ENCODE results near the gene MAGI1. TPM values are rescaled to one million over a fixed set of nuclear protein-coding genes. Genes with fewer than 3 reads are reported as not detected.

Gene MAGI1
- total RNA-seq, 1 donor from 2014 or later = 33.1 TPM

DNA sequence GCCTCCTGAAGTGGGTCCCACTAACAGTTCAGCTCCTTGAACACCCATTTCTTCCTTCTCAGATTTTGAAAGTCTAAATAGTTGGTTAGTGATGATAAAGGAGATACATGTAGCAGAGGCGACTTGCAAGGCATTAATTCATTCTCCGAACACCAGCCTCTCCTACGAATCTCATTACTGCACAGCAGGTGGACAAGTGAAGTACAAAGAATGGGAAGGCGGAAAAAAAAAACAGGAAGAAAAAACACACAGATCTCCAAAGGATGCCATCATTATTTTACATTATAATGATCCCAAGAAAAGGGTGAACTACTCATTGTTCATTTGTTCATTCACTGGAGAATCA is 276.5 kb downstream of the MAGI1 start:
- no peak for ATAC-seq
- intact Hi-C loops (cut with DNase I) = no loop called here
- no peak for DNase-seq (ENCODE audit: missing footprints)

DNA sequence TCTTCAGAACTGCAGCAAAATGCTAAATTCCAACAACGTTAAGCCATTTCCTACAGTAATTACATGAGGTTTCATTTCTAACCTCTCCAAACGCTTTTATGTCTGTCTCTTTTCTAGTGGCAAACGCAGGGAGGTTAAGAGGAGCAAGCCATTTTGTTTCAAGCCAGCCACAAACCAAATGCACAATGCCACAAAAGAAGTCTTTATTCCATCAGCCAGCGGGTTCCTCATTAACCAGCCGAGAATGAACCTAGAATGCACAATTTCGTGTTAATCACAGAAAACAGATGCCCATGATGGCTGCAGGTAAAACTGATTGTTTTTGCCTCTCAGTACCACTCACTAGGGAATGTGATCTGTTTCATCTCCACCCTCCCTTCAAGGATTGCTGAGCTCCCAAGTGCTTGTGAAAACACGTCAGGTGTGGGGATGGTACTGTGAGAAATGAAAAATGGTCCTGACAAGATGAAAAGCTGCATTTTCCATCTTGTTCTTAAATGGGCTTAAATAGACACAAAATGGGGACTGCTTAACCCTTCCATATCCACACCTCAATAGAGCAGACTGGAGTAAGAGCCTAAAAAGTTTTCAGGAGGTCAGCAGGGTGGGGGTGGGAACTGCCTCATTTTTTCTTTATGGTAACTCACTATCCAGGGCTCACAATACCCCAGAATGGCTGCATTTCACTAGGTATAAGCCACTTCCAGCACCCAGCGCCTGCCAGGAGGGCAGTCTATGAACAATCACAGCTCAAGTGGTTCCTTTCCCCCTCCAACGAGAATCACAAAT is 277.1 kb downstream of the MAGI1 start:
- intact Hi-C loops (cut with DNase I) = no loop called here
- ATAC-seq (no peak), DNase-seq (ENCODE audit: missing footprints) (no peak)

DNA sequence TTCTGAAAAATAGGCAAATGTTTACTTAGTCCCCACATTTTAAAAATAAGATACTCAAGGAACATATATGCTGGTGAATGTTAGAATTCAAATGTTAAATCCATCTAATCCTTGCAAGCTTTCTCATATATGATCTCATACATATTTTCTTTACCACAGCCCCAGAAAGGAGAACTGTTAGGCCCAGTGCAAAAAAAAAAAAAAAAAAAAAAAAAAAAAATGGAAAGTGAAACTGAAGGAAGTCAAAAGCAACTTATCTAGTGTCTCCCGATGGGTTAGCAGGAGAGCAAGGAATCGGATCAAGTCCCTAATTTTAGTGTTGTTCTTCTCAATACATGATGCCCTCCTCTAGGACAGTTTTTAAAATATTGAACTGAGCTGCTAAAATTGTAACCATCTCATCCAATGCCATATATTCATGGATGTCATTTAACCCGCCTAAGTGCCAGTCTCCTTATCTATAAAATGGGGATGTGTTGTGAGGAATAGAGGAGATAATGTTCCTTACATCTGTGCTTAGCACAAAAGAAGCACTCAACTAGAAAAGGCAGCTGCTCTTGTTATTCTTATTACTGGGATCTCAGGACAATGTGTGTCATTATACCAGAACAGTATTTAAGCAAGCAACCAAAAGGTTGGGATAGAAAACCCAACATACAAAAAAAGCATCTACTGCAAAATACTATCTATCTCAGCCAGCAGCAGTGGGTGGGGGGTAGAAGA is 279.7 kb downstream of the MAGI1 start:
- ATAC-seq (no peak), DNase-seq (ENCODE audit: missing footprints) (no peak)
- intact Hi-C loops (cut with DNase I) = no loop called here

DNA sequence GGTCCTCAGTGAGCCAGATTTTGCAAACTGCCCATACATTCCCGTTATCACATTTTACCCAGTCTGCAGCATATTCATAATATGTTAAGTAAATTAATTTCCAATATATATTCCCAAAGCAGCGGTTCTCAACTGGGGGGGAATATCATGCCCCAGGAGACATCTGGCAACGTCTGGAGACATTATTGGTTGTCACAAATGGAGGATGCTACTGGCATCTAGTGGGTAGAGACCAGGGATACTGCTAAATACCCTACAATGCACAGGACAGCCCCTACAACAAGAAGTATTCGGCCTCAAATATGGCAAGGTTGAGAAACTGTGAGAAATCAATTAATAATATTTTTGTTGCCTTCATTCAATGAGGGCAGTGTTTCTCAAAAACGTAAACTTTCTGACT is 280.3 kb downstream of the MAGI1 start:
- ATAC-seq (no peak), DNase-seq (ENCODE audit: missing footprints) (no peak)
- intact Hi-C loops (cut with DNase I) = no loop called here

DNA sequence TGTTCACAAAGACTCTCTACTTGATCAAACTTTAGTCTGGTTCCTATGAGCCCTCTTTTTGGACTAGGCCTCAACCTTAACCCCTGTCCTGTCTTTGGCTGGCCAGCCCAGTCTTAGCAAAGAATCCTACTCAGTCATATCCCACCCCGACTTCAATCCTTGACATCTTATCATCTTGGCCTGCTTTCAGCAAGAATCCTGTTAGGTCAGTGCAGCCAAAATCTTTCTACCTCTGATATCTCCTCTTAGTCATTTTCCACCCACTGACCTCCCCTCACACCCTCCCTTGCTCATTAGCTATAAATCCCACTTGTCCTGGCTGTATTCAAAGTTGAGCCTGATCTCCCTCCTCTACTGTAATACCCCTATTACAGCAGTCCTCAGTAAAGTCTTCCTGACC is 286.1 kb downstream of the MAGI1 start:
- ATAC-seq = no peak
- intact Hi-C loops (cut with DNase I) = no loop called here
- no peak for DNase-seq (ENCODE audit: missing footprints)

- intact Hi-C loops (cut with DNase I) = no loop called here
- ATAC-seq = peak; percentile 55
- DNase-seq (ENCODE audit: missing footprints) = no peak
Measured at GRCh38 chr3:65751123-65751700, 287.5 kb downstream of the MAGI1 start.

DNA sequence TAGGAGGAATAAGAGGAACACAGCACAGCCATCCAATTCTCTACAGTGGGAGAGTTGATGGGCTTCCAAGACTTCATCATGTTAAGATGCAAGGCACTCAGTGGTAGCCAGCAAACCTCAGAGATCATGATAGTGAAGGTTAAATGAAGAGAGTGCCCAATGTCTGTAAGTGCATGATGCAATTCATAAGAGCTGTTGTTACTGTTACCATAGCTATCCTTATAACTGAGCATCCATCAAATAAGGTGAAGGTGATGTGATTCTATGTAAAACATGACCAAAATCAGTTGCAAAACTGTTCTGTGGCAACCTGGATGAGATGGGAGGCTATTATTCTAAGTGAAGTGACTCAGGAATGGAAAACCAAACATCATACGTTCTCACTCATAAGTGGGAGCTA is 289.7 kb downstream of the MAGI1 start:
- intact Hi-C loops (cut with DNase I) = no loop called here
- ATAC-seq (no peak), DNase-seq (ENCODE audit: missing footprints) (no peak)

DNA sequence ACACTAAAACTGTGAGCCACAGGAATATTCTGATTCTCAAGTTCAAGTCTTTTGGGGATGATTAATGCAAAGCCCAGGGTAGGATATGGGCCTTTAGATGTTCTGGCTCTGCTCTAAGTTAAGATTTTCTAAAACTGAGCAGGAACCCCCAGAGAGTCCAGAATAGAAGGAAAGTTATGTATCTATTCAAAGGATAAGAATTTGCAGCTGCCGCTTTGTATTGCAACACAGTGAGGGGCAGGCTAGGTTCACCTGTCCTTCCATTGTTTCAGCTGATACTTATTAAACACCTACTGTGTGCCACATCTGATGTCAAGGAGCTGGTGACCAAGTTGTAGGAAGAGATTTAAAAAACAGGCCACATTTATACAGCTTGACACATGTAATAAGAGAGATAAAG is 290.4 kb downstream of the MAGI1 start:
- intact Hi-C loops (cut with DNase I) = no loop called here
- DNase-seq (ENCODE audit: missing footprints) (no peak), ATAC-seq (no peak)

DNA sequence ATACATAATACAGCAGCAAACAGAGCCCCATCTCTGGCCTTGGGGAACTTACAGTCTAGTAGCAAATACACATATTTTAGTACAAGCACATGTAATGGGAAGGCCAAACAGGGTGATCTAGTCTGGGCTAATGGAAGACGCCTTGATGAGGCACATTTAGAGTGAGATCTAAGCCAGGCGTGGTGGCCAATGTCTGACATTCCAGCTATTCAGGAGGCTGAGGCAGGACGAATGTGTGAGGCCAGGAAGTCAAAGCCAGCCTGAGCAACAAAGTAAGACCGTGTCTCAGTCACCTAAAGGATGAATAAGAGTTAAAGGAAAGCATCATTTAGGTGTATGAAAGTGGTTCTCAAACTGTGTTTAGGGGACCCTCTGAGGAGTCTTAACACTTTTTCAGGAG is 291.9 kb downstream of the MAGI1 start:
- no peak for DNase-seq (ENCODE audit: missing footprints)
- intact Hi-C loops (cut with DNase I) = no loop called here
- no peak for ATAC-seq

DNA sequence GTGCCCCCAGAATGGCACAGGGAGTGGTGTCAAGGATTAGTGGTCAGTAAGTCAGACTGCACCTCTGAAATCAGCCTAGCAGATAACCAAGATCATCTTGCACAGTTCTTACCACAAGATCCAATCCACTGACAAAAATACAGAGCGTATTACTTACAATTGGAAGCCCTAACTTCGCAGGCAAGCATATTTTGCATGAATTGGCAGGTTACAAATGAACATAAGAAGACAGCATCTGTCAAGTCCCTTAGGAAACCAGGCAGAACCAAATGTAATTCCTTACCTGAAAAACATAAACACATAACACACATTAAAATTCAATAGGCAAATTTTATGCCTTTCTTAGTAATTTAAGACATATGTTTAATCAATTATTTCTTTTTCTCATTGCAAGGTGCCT is 293.4 kb downstream of the MAGI1 start:
- ATAC-seq (no peak), DNase-seq (ENCODE audit: missing footprints) (no peak)
- intact Hi-C loops (cut with DNase I) = no loop called here

GRCh38 chr3:65742914-65743313 is 295.8 kb downstream of the MAGI1 start:
- ATAC-seq = no peak
- intact Hi-C loops (cut with DNase I) = no loop called here
- DNase-seq (ENCODE audit: missing footprints) = no peak

GRCh38 chr3:65741540-65741939 is 297.2 kb downstream of the MAGI1 start:
- DNase-seq (ENCODE audit: missing footprints) (no peak), ATAC-seq (no peak)
- intact Hi-C loops (cut with DNase I) = no loop called here

DNA sequence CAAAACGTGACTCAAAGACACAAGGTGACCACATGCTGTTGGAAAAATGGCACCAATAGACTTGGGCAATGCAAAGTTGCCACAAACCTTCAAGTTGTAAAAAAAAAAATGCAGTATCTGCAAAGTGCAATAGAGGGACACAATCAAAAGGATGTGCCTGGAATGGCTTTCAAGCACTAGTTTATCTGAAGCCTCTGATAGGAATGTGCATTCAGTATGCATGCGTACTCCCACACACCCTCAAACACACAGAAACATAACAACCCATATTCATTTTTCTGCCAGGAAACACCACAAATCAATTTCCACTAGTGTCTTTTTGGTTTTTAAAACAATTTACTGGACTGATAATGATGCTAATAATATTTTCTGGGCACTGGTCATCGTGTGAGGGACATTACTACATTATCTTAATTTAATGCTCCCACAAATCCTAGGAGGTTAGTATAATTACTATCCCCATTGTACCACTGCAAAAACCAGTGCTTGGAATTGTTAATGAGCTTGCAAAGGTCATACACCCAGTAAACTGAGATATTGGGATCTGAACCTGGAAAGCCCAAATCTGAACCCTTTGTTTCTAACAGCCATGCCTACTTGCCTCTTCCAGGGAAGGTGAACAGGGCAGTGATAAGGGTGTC is 298.7 kb downstream of the MAGI1 start:
- intact Hi-C loops (cut with DNase I) = loop anchor here (10.0 kb wide), 2 partner anchors 145 to 395 kb away; no protein-coding TSS in a partner anchor
- ATAC-seq (no peak), DNase-seq (ENCODE audit: missing footprints) (no peak)

DNA sequence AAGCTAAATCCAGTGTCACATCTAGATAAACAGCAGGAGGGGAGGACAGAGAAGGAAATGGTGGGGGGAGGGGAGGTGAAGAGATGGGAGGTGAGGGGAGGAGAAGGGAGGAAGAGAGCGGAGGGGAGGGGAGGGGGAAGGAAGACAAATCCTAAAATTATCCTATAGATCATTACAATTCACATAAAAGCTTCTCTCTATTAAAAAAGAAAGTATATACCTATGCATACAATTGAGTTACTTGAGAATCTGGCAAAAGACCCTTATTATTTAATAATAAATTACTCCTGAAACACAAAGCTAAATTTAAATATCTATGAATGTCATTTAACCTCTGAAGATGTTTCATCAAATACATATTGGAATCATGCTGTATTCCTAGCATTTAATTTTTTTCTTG is 303.9 kb downstream of the MAGI1 start:
- DNase-seq (ENCODE audit: missing footprints) = no peak
- intact Hi-C loops (cut with DNase I) = loop anchor here (5.0 to 10.0 kb wide), 3 partner anchors 140 to 390 kb away; no protein-coding TSS in a partner anchor

GRCh38 chr3:65734382-65734781 is 304.3 kb downstream of the MAGI1 start:
- ATAC-seq = no peak
- no peak for DNase-seq (ENCODE audit: missing footprints)
- intact Hi-C loops (cut with DNase I) = loop anchor here (5.0 to 10.0 kb wide), 3 partner anchors 140 to 390 kb away; no protein-coding TSS in a partner anchor

More for the DNA sequence above, 303.9 kb downstream of the MAGI1 start:
- ATAC-seq = no peak

DNA sequence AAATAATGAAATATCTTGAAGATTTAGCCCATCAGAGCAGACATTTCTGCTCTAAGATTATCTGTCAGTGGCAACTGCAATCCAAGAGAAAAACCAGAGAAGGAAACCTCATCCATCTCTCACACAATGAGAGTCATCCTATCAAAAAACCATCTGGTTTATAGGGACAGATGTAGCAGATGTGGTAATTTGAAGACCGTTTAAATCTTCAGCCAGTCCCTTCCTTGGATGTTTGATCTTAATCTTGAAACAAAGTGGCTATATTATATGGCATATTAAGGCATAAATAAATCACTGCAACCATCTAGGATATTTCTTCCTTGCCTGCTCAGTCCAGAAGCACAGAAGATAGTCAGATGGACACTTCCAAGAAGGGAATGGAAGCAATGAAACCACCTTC is 305.3 kb downstream of the MAGI1 start:
- DNase-seq (ENCODE audit: missing footprints) = no peak
- no peak for ATAC-seq
- intact Hi-C loops (cut with DNase I) = loop anchor here (5.0 to 10.0 kb wide), 3 partner anchors 139 to 389 kb away; no protein-coding TSS in a partner anchor

DNA sequence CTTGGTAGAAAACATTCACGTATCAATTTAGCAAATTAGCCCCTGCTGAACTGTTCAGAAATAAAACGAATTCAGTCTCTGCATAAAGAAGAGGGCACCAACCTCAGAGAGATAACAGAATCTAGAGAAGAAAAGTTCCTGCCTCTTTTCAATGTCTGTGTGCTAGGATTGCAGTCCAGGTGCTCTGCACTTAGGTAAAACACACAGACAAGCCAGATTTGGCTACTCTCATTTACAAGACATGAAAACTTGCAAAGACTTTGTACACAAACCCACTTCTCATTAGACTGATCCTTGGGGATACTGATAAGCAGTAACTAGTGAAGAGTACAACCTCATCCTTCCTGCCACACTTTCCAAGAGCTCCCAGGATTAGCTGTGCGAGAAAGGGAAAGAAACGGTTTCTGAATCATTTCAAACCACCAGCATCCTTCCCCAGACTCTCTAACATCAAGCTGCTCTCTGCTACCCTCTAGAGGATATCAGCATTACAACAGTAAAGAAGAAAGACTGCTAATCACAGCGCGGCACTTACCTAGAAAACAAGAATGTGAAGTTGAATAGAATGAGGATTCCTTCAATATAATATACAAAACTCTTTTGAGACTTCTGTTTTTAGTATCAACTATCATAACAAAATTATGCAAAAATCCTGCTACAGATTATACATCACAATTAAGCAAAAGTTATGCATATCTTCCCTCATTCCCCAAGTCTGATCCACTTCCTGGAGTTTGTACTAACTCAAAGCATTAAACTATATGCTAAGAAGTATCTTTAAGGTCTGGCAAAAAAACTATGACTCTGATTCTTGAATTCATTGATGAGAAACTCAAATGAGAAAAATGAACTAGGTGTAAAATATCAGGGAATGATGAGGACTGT is 306.4 kb downstream of the MAGI1 start:
- intact Hi-C loops (cut with DNase I) = loop anchor here (5.0 to 10.0 kb wide), 3 partner anchors 137 to 387 kb away; no protein-coding TSS in a partner anchor
- DNase-seq (ENCODE audit: missing footprints) = no peak
- ATAC-seq = peak; percentile 68

DNA sequence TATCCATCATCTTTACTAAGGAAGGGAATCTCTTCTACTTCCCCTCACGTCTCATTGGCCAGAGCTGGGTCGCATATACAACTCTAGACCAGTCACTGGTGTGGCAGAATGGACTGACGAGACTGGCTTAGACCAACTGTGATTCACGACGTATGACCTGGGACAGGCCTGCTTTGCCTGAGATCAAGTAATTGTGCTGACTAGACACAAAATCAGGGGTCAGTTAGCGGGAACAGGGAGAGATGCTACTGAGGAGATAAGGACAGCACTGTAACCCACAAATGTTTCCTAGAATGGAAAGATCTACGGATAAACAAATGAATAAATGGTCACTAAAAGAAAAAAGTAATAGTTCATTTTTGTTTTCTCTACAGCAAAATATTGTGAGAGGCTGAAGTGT is 308.3 kb downstream of the MAGI1 start:
- no peak for DNase-seq (ENCODE audit: missing footprints)
- no peak for ATAC-seq
- intact Hi-C loops (cut with DNase I) = loop anchor here (5.0 to 10.0 kb wide), 3 partner anchors 136 to 386 kb away; no protein-coding TSS in a partner anchor

Data from Right ventricle myocardium inferior (tissue), 1 donor.